HuH-7 (cell line): ENCODE measurements around the gene PSMB9.
"Not testable (repeated sequence)": the region's sequence is repeated elsewhere in the genome, so short reads cannot be mapped to it uniquely, and the experiment has no call there.

ENCODE experiments used
- DNase-seq: peaks from one replicate; pipeline ENCODE4 v3.0.0; 2011; ENCODE audit warnings: low spot score

PSMB9 gene

GRCh38 chr6:32853541-32854375, at the start of gene PSMB9, which contains the start of gene TAP1:
PSMB9 (plus strand) TSS chr6:32854192; CDS start chr6:32854230, 38 bp downstream.
TAP1 (minus strand) TSS chr6:32853704; CDS start chr6:32853636, 68 bp downstream.
- peak; percentile 82 for DNase-seq

DNA sequence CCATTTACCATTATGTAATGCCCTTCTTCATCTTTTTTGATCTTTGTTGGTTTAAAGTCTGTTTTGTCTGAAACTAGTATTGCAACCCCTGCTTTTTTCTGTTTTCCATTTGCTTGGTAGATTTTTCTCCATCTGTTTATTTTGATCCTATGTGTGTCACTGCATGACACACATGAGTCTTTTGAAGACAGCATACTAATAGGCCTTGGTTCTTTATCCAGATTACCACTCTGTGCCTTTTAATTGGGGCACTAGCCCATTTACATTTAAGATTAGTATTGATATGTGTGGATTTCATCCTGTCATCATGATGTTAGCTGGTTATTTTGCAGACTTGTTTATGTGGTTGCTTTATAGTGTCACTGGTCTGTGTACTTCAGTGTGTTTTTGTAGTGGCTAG, 48.6 kb upstream of the PSMB9 start:
- not testable (repeated sequence) for DNase-seq

DNA sequence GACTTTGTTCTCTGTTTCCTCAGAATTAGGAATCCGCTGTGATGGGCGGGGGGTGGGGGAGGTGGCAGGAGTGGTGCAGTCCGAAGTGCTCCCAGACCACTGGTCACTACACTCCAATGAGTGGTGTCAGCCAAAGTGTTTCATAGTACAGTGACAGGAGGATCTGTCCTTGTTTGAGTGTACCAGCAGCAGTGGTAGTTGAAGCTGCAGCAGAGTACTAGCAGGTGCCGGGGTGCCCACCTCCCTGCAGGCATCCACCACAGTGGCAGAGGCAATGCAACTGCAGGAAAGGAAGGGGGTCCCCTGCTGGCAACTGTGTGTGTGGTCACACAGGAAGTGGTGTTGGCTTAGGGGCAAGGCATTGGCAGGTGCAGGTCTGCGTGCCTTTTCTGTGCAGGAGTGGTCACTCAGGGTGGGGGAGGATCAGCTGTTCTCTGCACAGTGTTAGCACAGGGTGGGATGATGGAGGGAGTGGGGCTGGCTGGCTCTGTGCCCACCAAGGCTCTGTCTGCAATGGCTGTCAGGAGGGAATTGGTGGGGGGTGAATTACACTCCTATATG, 46.9 kb upstream of the PSMB9 start:
- no peak for DNase-seq

GRCh38 chr6:32809171-32809570, 44.8 kb upstream of the PSMB9 start:
- no peak for DNase-seq

DNA sequence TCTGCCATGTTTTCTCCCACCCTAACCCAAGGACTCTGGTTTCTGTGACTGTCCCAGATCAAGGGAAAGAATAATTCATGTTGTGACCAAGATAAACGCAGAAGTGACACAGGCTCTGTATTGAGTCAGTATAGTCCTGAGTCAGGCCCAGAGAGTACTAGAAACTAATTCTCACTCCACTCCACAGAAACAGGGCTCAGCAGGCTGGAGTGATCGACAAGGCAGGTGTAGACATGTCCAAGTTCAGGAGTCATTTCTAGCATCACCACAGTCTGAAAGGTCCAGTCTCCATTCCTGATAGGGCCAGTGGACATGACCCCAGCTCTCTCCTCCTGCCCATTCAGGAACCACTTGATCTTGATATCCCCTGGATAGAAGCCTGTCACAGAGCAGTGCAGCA, 39.8 kb upstream of the PSMB9 start:
- DNase-seq: no peak

- no peak for DNase-seq
Observed at GRCh38 chr6:32815115-32815514, 38.9 kb upstream of the PSMB9 start.

GRCh38 chr6:32815996-32816395, 38.0 kb upstream of the PSMB9 start:
- no peak for DNase-seq

DNA sequence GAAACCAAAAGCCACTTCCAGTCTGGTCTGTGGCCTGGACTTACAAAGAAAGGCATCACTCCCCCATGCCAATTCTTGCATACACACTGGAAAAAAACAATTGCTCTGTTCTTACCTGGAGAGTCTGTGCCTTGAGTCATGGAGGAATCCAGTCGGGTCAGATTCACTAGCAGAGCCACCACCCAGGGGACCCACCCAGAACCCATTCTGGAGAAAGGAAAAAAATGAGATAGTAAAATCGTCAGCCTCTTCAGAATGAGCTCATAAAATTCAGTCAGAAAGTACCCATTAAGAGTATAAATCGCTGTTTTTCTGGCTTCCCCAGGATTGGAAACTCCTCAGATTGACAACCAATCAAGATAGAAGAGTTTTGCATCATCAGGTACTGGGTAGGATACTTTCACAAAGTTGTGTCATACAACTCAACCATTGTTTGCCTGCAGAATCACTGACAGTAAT, 37.2 kb upstream of the PSMB9 start, which contains the start of gene HLA-DOB:
Gene HLA-DOB (minus strand): TSS at position 257 of the 459 bp plus-strand sequence. CDS start 51 bp downstream, at position 206.
- no peak for DNase-seq

DNA sequence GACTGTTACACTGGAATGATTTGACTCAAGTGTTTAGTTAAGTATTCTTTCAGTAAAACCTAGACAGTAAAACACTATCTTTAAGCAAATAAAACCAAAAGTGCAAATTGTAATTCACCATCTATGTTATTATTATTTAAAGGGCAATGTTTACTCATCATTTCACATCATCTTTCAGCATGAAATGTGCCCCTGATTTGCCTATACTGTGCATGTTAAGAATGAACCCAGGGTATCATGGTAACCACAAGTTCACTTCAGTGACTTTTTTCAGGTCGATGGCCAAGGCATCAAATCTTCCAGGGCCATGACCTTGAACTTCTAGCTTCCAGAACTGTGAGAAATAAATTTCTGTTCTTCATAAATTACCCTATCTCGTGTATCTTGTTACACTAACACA, 35.1 kb upstream of the PSMB9 start:
- no peak for DNase-seq

DNA sequence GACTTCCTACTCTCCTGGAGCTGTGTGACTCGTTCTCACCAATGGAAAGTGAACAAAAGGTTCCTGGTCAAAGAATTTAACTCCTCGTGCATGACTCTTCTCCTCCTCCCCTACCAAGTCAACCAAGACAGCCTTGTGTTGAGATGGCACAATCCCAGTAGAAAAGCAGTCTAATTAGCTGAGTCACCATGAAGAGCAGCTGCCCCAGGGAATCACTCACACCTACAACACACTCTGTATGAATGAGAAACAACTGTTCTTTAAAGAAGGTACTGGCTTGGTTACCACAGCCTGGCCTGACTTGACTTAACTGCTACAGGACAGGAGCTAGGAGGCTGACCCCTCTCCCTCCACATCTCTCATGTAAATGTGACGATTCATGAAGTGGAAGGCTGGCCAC, 34.3 kb upstream of the PSMB9 start:
- no peak for DNase-seq

GRCh38 chr6:32825966-32826365, 28.0 kb upstream of the PSMB9 start:
- no peak for DNase-seq

- no peak for DNase-seq
Observed at GRCh38 chr6:32827025-32827424, 27.0 kb upstream of the PSMB9 start.

DNA sequence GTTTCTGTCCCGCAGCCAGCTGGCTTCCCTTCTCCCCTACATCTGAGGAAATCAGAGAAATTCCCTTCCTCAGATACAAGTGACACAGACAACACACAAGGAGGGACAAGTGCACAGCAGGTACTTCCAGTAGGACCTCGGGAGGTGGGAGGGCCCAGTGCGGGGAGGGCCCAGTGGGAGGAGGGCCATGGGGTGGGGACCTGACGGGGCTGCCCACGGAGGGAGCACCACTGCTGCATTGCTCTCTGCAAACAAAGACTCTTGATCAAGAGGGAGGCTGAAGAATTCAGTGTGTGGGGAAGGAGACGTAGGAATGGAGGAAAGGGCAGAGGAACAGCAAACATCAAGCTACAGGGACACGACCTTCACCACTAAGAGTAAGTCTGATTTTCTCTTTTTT, 24.5 kb upstream of the PSMB9 start:
- no peak for DNase-seq

GRCh38 chr6:32830017-32830416, 24.0 kb upstream of the PSMB9 start:
- no peak for DNase-seq

DNA sequence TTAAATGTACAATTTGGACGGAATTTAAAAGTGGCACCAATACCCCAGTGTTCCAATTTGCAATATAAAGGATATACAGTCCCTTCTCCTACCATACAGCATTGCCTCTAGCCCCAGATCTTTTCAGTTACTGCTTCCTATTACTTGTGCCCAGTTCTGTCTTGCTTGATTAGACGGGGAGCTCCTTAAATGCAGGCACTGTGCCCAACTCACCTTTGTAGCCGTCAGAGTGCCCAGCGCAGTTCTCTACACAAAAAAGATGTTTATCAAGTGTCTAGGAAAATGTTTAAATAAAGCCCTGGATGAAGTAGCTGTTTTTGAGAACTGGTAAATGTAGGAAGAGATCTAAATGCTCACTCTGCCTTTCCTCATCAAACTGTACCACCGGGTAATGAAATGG, 23.1 kb upstream of the PSMB9 start:
- no peak for DNase-seq

GRCh38 chr6:32832535-32832934, 21.5 kb upstream of the PSMB9 start:
- no peak for DNase-seq

DNA sequence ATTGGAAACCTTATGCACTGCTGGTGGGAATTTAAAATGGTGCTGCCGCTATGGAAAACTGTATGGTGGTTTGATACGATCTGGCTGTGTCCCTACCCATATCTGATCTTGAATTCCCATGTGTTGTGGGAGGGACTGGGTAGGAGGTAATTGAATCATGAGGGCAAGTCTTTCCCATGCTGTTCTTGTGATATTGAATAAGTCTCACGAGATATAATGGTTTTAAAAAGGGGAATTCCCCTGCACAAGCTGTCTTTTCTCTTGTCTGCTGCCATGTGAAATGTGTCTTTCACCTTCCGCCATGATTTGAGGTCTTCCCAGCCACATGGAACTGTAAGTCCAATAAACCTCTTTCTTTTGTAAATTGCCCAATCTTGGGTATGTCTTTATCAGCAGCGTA, 20.3 kb upstream of the PSMB9 start:
- no peak for DNase-seq

- no peak for DNase-seq
Observed at GRCh38 chr6:32835167-32835893, 18.7 kb upstream of the PSMB9 start.

GRCh38 chr6:32836873-32837272, 17.1 kb upstream of the PSMB9 start:
- no peak for DNase-seq

GRCh38 chr6:32837651-32838113, 16.3 kb upstream of the PSMB9 start:
- no peak for DNase-seq

- peak; percentile 90 for DNase-seq
Observed at GRCh38 chr6:32838114-32838958, 15.7 kb upstream of the PSMB9 start, which contains the start of gene TAP2. TAP2 (minus strand) TSS chr6:32838739; CDS start chr6:32838233, 506 bp downstream.

GRCh38 chr6:32839356-32839755, 14.6 kb upstream of the PSMB9 start:
- DNase-seq: no peak
